ENCODE results near the gene BCL2L1.

BCL2L1 gene

DNA sequence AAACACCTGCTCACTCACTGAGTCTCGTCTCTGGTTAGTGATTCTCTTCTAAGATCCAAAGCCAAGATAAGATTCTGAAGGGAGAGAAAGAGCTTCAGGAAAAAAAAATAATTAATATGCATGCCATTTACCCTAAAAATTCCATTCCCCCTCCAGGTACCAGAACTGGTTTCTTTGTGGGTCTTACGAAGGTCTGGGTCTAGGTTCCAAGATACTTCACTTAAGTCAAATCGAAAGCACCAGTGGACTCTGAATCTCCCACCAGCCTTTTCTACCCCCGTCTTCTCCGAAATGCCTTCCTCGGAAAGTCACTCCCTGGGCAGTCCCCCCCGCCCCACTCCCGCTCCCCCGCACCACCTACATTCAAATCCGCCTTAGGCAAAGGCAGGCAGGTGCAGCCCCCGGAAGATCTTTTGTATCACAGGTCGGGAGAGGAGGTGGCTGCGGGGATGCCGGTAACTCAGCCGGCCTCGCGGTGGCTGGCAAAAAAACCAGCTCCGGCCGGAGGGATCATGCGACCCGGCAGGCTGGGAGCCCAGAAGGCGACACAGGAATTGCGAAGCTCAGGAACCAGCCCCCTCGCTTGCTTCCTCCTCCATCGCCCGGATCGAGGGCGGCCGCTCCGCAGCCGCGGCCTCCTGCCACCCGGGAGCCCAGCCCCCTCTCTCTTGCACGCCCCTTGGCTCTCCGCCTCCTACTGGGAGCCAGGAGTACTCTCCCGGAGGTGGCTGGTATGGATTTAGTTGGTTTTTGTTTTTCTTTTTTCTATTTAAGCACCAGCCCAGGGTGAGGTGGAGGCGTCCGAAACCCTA, at the start of gene BCL2L1:
TSS of gene BCL2L1 (minus strand) at position 612 of the 812 bp plus-strand sequence. CDS start 650 bp downstream, outside the sequence.
- peak within 1 kb of the TSS; percentile 96 for H3K9ac ChIP-seq (ENCODE audit: low read depth, low read length)
- H3K36me3 ChIP-seq (ENCODE audit: control insufficient read depth, insufficient read depth, low read length), result peaks cover 15% of the 10 kb centered on the region
- H3K27me3 ChIP-seq (ENCODE audit: control insufficient read depth, insufficient read depth, low read length), result no peaks in the 10 kb centered on the region
- peak within 1 kb of the TSS; percentile 98 for H3K27ac ChIP-seq (ENCODE audit: low read depth, low read length)
- H3K4me1 ChIP-seq (ENCODE audit: control insufficient read depth, insufficient read depth, low read length), result peaks cover 32% of the 10 kb centered on the region
- no peaks in the 10 kb centered on the region for H3K9me3 ChIP-seq (ENCODE audit: control insufficient read depth, insufficient read depth, low read length)
- peak within 1 kb of the TSS; percentile 80 for H3K4me3 ChIP-seq (ENCODE audit: low read depth, low read length)

- no peak overlapping the region for H3K4me3 ChIP-seq (ENCODE audit: low read depth, low read length)
- no peak overlapping the region for H3K27ac ChIP-seq (ENCODE audit: low read depth, low read length)
- H3K4me1 ChIP-seq (ENCODE audit: control insufficient read depth, insufficient read depth, low read length), result no peaks in the 10 kb centered on the region
- H3K9ac ChIP-seq (ENCODE audit: low read depth, low read length), result no peak overlapping the region
- peaks cover 90% of the 10 kb centered on the region for H3K36me3 ChIP-seq (ENCODE audit: control insufficient read depth, insufficient read depth, low read length)
- no peaks in the 10 kb centered on the region for H3K27me3 ChIP-seq (ENCODE audit: control insufficient read depth, insufficient read depth, low read length)
- H3K9me3 ChIP-seq (ENCODE audit: control insufficient read depth, insufficient read depth, low read length), result no peaks in the 10 kb centered on the region
Measured at GRCh38 chr20:31770243-31770642, 47.6 kb upstream of the BCL2L1 start.

GRCh38 chr20:31769681-31770080, 47.0 kb upstream of the BCL2L1 start:
- Histone ChIP-seq H3K4me1 (ENCODE audit: control insufficient read depth, insufficient read depth, low read length) (no peaks in the 10 kb centered on the region), H3K4me3 (ENCODE audit: low read depth, low read length) (no peak overlapping the region), H3K27me3 (ENCODE audit: control insufficient read depth, insufficient read depth, low read length) (no peaks in the 10 kb centered on the region), H3K9ac (ENCODE audit: low read depth, low read length) (no peak overlapping the region), H3K9me3 (ENCODE audit: control insufficient read depth, insufficient read depth, low read length) (no peaks in the 10 kb centered on the region), H3K27ac (ENCODE audit: low read depth, low read length) (no peak overlapping the region), H3K36me3 (ENCODE audit: control insufficient read depth, insufficient read depth, low read length) (peaks cover 94% of the 10 kb centered on the region)

DNA sequence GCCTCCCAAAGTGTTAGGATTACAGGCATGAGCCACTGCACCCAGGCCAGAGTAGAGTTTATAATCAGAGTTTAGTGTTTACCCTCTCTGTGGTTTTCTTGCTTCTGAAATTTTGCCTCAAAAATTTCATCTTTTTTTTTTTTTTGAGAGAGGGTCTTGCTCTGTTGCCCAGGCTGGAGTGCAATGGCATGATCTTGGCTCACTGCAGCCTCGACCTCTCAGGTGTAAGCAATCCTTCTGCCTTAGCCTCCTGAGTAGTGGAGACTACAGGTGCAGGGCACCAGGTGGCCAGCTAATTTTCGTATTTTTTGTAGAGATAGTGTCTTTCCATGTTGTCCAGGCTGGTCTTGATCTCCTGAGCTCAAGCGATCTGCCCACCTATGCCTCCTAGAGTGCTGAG, 45.1 kb upstream of the BCL2L1 start:
- no peaks in the 10 kb centered on the region for H3K27me3 ChIP-seq (ENCODE audit: control insufficient read depth, insufficient read depth, low read length)
- H3K9ac ChIP-seq (ENCODE audit: low read depth, low read length), result no peak overlapping the region
- H3K9me3 ChIP-seq (ENCODE audit: control insufficient read depth, insufficient read depth, low read length), result no peaks in the 10 kb centered on the region
- no peak overlapping the region for H3K4me3 ChIP-seq (ENCODE audit: low read depth, low read length)
- no peaks in the 10 kb centered on the region for H3K4me1 ChIP-seq (ENCODE audit: control insufficient read depth, insufficient read depth, low read length)
- H3K36me3 ChIP-seq (ENCODE audit: control insufficient read depth, insufficient read depth, low read length), result peaks cover 88% of the 10 kb centered on the region
- no peak overlapping the region for H3K27ac ChIP-seq (ENCODE audit: low read depth, low read length)

- Histone ChIP-seq H3K9ac (ENCODE audit: low read depth, low read length) (no peak overlapping the region), H3K4me3 (ENCODE audit: low read depth, low read length) (no peak overlapping the region), H3K27me3 (ENCODE audit: control insufficient read depth, insufficient read depth, low read length) (no peaks in the 10 kb centered on the region), H3K36me3 (ENCODE audit: control insufficient read depth, insufficient read depth, low read length) (peaks cover 83% of the 10 kb centered on the region), H3K4me1 (ENCODE audit: control insufficient read depth, insufficient read depth, low read length) (no peaks in the 10 kb centered on the region), H3K27ac (ENCODE audit: low read depth, low read length) (no peak overlapping the region), H3K9me3 (ENCODE audit: control insufficient read depth, insufficient read depth, low read length) (no peaks in the 10 kb centered on the region)
Measured at GRCh38 chr20:31764641-31765305, 42.1 kb upstream of the BCL2L1 start.

DNA sequence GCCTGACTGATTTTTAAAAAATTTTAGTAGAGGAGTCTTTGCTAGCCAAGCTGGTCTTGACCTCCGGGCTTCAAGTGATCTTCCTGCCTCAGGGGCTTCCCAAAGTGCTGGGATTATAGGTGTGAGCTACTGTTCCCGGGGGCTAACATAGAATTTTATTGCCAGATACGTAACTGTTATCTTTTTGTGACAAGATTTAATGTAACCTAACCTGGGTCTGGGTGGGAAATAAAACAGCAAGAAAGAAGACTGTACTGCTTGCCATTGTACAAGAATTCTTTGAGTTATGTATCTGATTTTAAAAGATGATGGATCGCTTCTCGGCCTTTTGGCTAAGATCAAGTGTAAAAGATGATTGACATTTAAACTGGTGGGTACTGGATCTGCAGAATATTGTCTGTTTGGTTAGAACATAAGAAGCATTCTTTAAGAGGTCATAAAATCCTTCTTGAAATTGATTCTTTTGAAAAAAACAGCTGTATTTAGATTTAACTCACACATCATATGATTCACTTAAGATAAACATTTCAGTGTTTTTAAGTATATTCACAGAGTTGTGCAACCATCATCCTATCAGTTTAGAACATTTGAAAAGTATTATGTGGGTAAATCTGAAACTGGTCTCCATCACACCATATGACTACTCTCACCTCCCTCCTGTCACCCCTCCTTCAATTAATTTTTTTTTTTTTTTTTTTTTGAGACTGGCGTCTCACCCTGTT, 38.0 kb upstream of the BCL2L1 start:
- Histone ChIP-seq H3K4me1 (ENCODE audit: control insufficient read depth, insufficient read depth, low read length) (no peaks in the 10 kb centered on the region), H3K4me3 (ENCODE audit: low read depth, low read length) (no peak overlapping the region), H3K27ac (ENCODE audit: low read depth, low read length) (no peak overlapping the region), H3K9me3 (ENCODE audit: control insufficient read depth, insufficient read depth, low read length) (no peaks in the 10 kb centered on the region), H3K9ac (ENCODE audit: low read depth, low read length) (no peak overlapping the region), H3K27me3 (ENCODE audit: control insufficient read depth, insufficient read depth, low read length) (no peaks in the 10 kb centered on the region), H3K36me3 (ENCODE audit: control insufficient read depth, insufficient read depth, low read length) (peaks cover 74% of the 10 kb centered on the region)

GRCh38 chr20:31759836-31760518, 37.3 kb upstream of the BCL2L1 start:
- H3K36me3 ChIP-seq (ENCODE audit: control insufficient read depth, insufficient read depth, low read length), result peaks cover 67% of the 10 kb centered on the region
- no peak overlapping the region for H3K27ac ChIP-seq (ENCODE audit: low read depth, low read length)
- no peaks in the 10 kb centered on the region for H3K27me3 ChIP-seq (ENCODE audit: control insufficient read depth, insufficient read depth, low read length)
- no peak overlapping the region for H3K9ac ChIP-seq (ENCODE audit: low read depth, low read length)
- H3K4me1 ChIP-seq (ENCODE audit: control insufficient read depth, insufficient read depth, low read length), result no peaks in the 10 kb centered on the region
- H3K4me3 ChIP-seq (ENCODE audit: low read depth, low read length), result no peak overlapping the region
- no peaks in the 10 kb centered on the region for H3K9me3 ChIP-seq (ENCODE audit: control insufficient read depth, insufficient read depth, low read length)

GRCh38 chr20:31758991-31759390, 36.3 kb upstream of the BCL2L1 start:
- Histone ChIP-seq H3K27ac (ENCODE audit: low read depth, low read length) (no peak overlapping the region), H3K9me3 (ENCODE audit: control insufficient read depth, insufficient read depth, low read length) (no peaks in the 10 kb centered on the region), H3K27me3 (ENCODE audit: control insufficient read depth, insufficient read depth, low read length) (no peaks in the 10 kb centered on the region), H3K36me3 (ENCODE audit: control insufficient read depth, insufficient read depth, low read length) (peaks cover 60% of the 10 kb centered on the region), H3K4me1 (ENCODE audit: control insufficient read depth, insufficient read depth, low read length) (no peaks in the 10 kb centered on the region), H3K9ac (ENCODE audit: low read depth, low read length) (no peak overlapping the region), H3K4me3 (ENCODE audit: low read depth, low read length) (no peak overlapping the region)

GRCh38 chr20:31758521-31758920, 35.9 kb upstream of the BCL2L1 start:
- Histone ChIP-seq H3K36me3 (ENCODE audit: control insufficient read depth, insufficient read depth, low read length) (peaks cover 58% of the 10 kb centered on the region), H3K9me3 (ENCODE audit: control insufficient read depth, insufficient read depth, low read length) (no peaks in the 10 kb centered on the region), H3K4me1 (ENCODE audit: control insufficient read depth, insufficient read depth, low read length) (no peaks in the 10 kb centered on the region), H3K4me3 (ENCODE audit: low read depth, low read length) (no peak overlapping the region), H3K27me3 (ENCODE audit: control insufficient read depth, insufficient read depth, low read length) (no peaks in the 10 kb centered on the region), H3K9ac (ENCODE audit: low read depth, low read length) (no peak overlapping the region), H3K27ac (ENCODE audit: low read depth, low read length) (no peak overlapping the region)

DNA sequence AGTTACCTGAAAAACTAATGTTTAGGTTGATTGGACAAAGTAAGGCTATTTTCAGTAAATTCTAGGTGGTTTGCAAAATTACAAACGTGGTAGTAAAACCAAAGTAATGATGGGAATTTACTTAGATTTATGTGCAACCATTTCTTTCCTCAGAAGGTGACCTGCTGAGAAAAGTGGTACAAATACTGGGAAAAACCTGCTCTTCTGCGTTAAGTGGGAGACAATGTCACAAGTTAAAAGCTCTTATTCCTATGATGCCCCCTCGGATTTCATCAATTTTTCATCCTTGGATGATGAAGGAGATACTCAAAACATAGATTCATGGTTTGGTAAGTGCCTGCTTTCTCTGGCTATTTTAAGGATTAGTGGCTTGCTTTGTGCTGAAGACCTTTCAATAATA, 34.6 kb upstream of the BCL2L1 start:
- H3K27me3 ChIP-seq (ENCODE audit: control insufficient read depth, insufficient read depth, low read length), result no peaks in the 10 kb centered on the region
- H3K36me3 ChIP-seq (ENCODE audit: control insufficient read depth, insufficient read depth, low read length), result peaks cover 65% of the 10 kb centered on the region

More for the DNA sequence above, 34.6 kb upstream of the BCL2L1 start:
- Histone ChIP-seq H3K4me3 (ENCODE audit: low read depth, low read length) (no peak overlapping the region), H3K9me3 (ENCODE audit: control insufficient read depth, insufficient read depth, low read length) (no peaks in the 10 kb centered on the region), H3K4me1 (ENCODE audit: control insufficient read depth, insufficient read depth, low read length) (no peaks in the 10 kb centered on the region), H3K27ac (ENCODE audit: low read depth, low read length) (no peak overlapping the region), H3K9ac (ENCODE audit: low read depth, low read length) (no peak overlapping the region)
